Natural killer cell (primary cell): ENCODE results near the gene SNX14. TPM values are rescaled to one million over a fixed set of nuclear protein-coding genes. Genes with fewer than 3 reads are reported as not detected.
A peak's percentile ranks its signal among the peaks of the same experiment; 100 is the strongest.

Experiments used
- ATAC-seq, 3 donors: fragments of 150-1000 bp in 2 of 3; fragments of 200-7000 bp in 1 of 3; cut with Tn5 transposase; 1 replicate in 1 of 3; 2 replicates in 2 of 3; pipeline ENCODE4 v1.10.0; 2021; ENCODE audit warnings: mild to moderate bottlenecking in 2 of 3, moderate library complexity in 2 of 3
- DNase-seq, 2 donors: peaks; one replicate each; pipeline versions ENCODE4 v3.0.0 to v3.0.0-alpha.2; 2013 to 2021; ENCODE audit warnings: mixed read lengths in 1 of 2
- H3K27ac ChIP-seq: one replicate; pipeline ENCODE4 v1.5.1; 2013; ENCODE audit warnings: mild to moderate bottlenecking, low read length
- H3K27me3 ChIP-seq: one replicate; pipeline ENCODE4 v1.6.1; 2013; ENCODE audit warnings: low read length; ENCODE audit not compliant: control insufficient read depth, insufficient read depth
- H3K36me3 ChIP-seq: one replicate; pipeline ENCODE4 v1.6.1; 2013; ENCODE audit warnings: low read length; ENCODE audit not compliant: control insufficient read depth, insufficient read depth
- H3K4me1 ChIP-seq: one replicate; pipeline ENCODE4 v1.6.1; 2013; ENCODE audit warnings: low read length; ENCODE audit not compliant: control insufficient read depth, insufficient read depth
- H3K4me3 ChIP-seq: one replicate; pipeline ENCODE4 v1.5.1; 2013; ENCODE audit warnings: low read length
- H3K9me3 ChIP-seq: one replicate; pipeline ENCODE4 v1.6.1; 2013; ENCODE audit warnings: low read length; ENCODE audit not compliant: control insufficient read depth, insufficient read depth
- H3K27ac Mint-ChIP-seq, 2 donors: one replicate each; pipeline ENCODE4 v1.8.0; 2022; ENCODE audit warnings: mild to moderate bottlenecking in 2 of 2, mixed read lengths in 2 of 2, moderate library complexity in 1 of 2
- H3K27me3 Mint-ChIP-seq, 2 donors: one replicate each; pipeline ENCODE4 v1.8.0; 2022; ENCODE audit warnings: low read depth in 2 of 2, mixed read lengths in 2 of 2
- H3K36me3 Mint-ChIP-seq: one replicate; pipeline ENCODE4 v1.8.0; 2022; ENCODE audit warnings: mixed read lengths
- H3K4me1 Mint-ChIP-seq, 2 donors: one replicate each; pipeline ENCODE4 v1.8.0; 2022; ENCODE audit warnings: mixed read lengths in 2 of 2
- H3K4me3 Mint-ChIP-seq: one replicate; pipeline ENCODE4 v1.8.0; 2022; ENCODE audit warnings: mild to moderate bottlenecking, moderate library complexity, mixed read lengths
- H3K9me3 Mint-ChIP-seq, 2 donors: one replicate each; pipeline ENCODE4 v1.8.0; 2022; ENCODE audit warnings: mixed read lengths in 2 of 2
- WGBS: methylation state at CpG from one replicate; pipeline ENCODE4 v1.1.7; 2013; ENCODE audit warnings: missing lambda C conversion rate; ENCODE audit not compliant: insufficient coverage; 5-methylcytosine and 5-hydroxymethylcytosine counted together
- intact Hi-C: fragments of 100-400 bp; cut with micrococcal nuclease; formaldehyde crosslinking; loops from one replicate; pipeline ENCODE4 v1.14.2; 2022
- total RNA-seq, 4 donors: library from RNA; stranded (reverse); fragments of 120-200 nt in 1 of 4; gene quantifications; one replicate each; pipeline versions ENCODE4 v1.2.3 to v1.2.4, GENCODE V29; 2013 to 2022
- TF ChIP-seq, protein P1 (sequence below): fragments of 200-600 bp; IDR thresholded peaks from one replicate; pipeline ENCODE4 v1.8.0; 2022; ENCODE audit warnings: antibody characterized with exemption

SNX14 gene
- total RNA-seq, 3 donors from 2014 or later (not counting 1 experiment from before 2014, with no cell fraction given): 73.0 to 109 (median 80.3) TPM

DNA sequence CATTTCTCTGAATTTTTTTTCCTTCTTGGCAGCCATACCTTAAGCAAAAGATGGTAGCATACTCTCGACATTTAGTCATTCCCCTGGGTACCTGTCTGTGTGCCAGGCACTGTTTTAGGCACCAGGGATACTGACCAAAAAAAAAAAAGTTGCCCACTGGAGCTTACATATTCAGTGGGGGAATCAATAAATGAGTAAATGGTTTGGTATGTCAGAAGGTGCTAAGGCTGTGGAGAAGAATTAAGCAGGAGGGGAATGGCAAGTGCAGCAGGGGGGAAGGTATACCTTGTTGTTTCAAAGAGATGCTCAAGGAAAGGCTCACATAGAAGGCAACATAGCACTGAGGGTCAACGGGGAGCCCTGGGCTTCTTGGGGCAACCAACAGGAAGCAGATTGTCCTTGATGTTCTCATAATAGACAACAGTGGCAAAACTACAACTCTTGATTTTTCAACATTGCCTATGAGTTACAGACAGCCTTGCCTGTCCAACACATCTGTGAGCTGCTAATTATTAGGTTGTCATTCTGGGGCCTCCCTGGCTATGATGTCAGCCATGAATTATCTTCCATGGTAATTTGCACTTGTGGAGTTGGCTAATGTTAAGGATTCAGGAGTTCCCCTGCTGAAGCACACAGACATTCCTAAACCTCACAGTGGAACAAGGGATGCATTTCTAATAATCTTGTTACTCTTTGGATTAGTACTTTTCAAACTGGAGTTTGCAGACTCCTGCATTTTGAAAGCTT is 124.2 kb downstream of the SNX14 start:
- Histone ChIP-seq H3K4me1 (peaks cover 8% of the 10 kb centered on the region), H3K4me3 (no peak overlapping the region), H3K27ac (no peak overlapping the region), H3K9me3 (no peaks in the 10 kb centered on the region), H3K27me3 (peaks cover 17% of the 10 kb centered on the region), H3K36me3 (no peaks in the 10 kb centered on the region)
- DNase-seq: no peak
- WGBS: 60% methylated on average over 2 of the region's 2 CpGs
- peaks cover 32 to 67% of the 10 kb centered on the region in 2 donors for H3K27me3 Mint-ChIP-seq
- ATAC-seq: no peak
- H3K4me3 Mint-ChIP-seq: no peak overlapping the region
- no peak overlapping the region for H3K27ac Mint-ChIP-seq
- H3K9me3 Mint-ChIP-seq: no peaks in the 10 kb centered on the region
- H3K4me1 Mint-ChIP-seq: peaks cover 17 to 19% of the 10 kb centered on the region in 2 donors
- intact Hi-C loops: no loop called here
- no peaks in the 10 kb centered on the region for H3K36me3 Mint-ChIP-seq
- TF ChIP-seq, protein P1, sequence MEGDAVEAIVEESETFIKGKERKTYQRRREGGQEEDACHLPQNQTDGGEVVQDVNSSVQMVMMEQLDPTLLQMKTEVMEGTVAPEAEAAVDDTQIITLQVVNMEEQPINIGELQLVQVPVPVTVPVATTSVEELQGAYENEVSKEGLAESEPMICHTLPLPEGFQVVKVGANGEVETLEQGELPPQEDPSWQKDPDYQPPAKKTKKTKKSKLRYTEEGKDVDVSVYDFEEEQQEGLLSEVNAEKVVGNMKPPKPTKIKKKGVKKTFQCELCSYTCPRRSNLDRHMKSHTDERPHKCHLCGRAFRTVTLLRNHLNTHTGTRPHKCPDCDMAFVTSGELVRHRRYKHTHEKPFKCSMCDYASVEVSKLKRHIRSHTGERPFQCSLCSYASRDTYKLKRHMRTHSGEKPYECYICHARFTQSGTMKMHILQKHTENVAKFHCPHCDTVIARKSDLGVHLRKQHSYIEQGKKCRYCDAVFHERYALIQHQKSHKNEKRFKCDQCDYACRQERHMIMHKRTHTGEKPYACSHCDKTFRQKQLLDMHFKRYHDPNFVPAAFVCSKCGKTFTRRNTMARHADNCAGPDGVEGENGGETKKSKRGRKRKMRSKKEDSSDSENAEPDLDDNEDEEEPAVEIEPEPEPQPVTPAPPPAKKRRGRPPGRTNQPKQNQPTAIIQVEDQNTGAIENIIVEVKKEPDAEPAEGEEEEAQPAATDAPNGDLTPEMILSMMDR: no peak

DNA sequence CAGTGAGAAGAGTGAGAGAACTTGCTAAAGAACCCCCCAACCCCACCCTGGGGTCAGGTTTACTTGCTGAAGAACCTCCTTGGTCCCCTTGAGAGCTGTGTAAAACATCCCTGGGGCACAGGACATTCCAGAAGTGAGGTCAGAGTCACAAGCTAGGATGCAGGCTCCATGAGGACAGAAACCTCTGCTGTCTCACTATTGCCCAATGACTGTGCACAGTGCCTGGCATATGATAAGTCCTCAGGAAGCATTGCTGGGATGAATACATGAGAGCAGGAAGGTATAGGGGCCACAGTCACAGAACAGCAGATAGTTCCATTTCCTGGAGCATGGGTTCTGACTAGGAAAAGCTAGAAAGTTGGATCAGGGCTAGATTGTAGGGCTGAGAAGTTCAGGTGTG is 125.3 kb downstream of the SNX14 start:
- Mint-ChIP-seq H3K36me3 (no peaks in the 10 kb centered on the region), H3K9me3 (no peaks in the 10 kb centered on the region), H3K27me3 (peaks cover 37 to 68% of the 10 kb centered on the region in 2 donors), H3K4me3 (no peak overlapping the region), H3K4me1 (peaks cover 26% of the 10 kb centered on the region in 2 donors), H3K27ac (no peak overlapping the region)
- intact Hi-C loops: no loop called here
- Histone ChIP-seq H3K4me3 (no peak overlapping the region), H3K36me3 (no peaks in the 10 kb centered on the region), H3K4me1 (peaks cover 8% of the 10 kb centered on the region), H3K27ac (no peak overlapping the region), H3K27me3 (peaks cover 20% of the 10 kb centered on the region), H3K9me3 (no peaks in the 10 kb centered on the region)
- TF ChIP-seq, protein P1: no peak
- no peak for DNase-seq
- no peak for ATAC-seq

DNA sequence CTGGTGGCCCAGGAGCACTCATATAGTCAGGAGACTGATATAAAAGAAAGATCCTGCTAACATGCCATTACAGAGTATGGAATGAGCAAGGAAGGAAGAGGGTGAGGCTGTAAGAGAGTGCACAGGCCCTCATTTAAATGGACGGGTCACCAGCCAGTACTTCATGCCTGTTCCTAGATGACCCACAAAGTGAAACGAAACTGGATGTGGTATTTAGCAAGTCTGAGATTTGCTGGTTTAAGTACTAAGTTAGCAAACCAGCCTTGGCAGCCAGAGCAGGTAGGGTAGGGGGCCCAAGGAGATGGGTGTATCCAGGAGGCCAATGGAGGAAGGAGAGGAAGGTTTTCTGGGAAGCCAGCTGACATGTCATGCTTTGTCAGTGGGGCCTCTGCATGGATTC is 127.9 kb downstream of the SNX14 start:
- no peak for DNase-seq
- Mint-ChIP-seq H3K36me3 (no peaks in the 10 kb centered on the region), H3K27ac (peak overlapping the region in 1 of 2 donors; percentile 6), H3K27me3 (peaks cover 47 to 77% of the 10 kb centered on the region in 2 donors), H3K4me3 (no peak overlapping the region), H3K9me3 (no peaks in the 10 kb centered on the region), H3K4me1 (peaks cover 50 to 52% of the 10 kb centered on the region in 2 donors)
- no peak overlapping the region for H3K27ac ChIP-seq
- intact Hi-C loops: no loop called here
- no peak overlapping the region for H3K4me3 ChIP-seq
- peaks cover 29% of the 10 kb centered on the region for H3K4me1 ChIP-seq
- H3K27me3 ChIP-seq: peaks cover 21% of the 10 kb centered on the region
- TF ChIP-seq, protein P1: no peak
- no peaks in the 10 kb centered on the region for H3K9me3 ChIP-seq
- 11% methylated on average over 2 of the region's 2 CpGs for WGBS
- H3K36me3 ChIP-seq: no peaks in the 10 kb centered on the region
- peak in 2 of 3 donors; percentile 15 to 43 for ATAC-seq
